PC-3 (cell line): ENCODE measurements around the gene SCGN.
A peak's percentile ranks its signal among the peaks of the same experiment; 100 is the strongest.

Experiments
- EZH2 ChIP-seq: fragments of 300-600 bp; sonication (generic); IDR thresholded peaks from one replicate; pipeline ENCODE4 v1.6.1; 2017; ENCODE audit warnings: antibody characterized with exemption, mild to moderate bottlenecking, low read length; ENCODE audit not compliant: unreplicated experiment
- EZH2phosphoT487 ChIP-seq: fragments of 300-600 bp; sonication (generic); IDR thresholded peaks from 2 replicates; pipeline ENCODE4 v1.6.1; 2018; ENCODE audit warnings: mild to moderate bottlenecking, antibody characterized with exemption, low read length, borderline replicate concordance
- TF ChIP-seq, protein P1 (sequence below): fragments of 300-600 bp; sonication (generic); conservative IDR thresholded peaks from 2 replicates; pipeline ENCODE4 v1.5.1; 2017; ENCODE audit warnings: antibody characterized with exemption, low read depth, mild to moderate bottlenecking, low read length

DNA sequence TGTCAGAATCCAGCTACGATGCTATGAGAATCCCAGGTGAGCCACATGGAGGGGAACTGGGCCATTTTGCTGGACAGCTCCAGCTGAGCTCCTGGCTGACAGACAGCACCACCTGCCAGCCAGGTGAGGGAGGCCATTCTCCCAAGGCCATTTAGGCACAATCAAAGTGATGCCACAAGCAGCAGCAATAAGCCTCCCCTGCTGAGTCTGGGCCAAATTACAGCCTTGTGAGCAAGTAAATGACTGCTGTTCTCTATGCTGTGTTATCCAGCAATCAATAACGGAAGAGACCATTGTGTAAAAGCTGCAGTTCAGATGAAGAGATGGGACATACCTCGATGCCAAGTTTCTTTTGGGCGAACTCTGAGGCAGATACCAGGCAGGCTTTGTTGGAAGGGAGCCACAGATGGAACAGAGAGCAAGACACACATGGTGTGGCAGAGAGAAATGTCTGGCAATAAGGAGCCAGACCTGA is 14.0 kb upstream of the SCGN start:
- TF ChIP-seq EZH2phosphoT487: no peak
- TF ChIP-seq, protein P1, sequence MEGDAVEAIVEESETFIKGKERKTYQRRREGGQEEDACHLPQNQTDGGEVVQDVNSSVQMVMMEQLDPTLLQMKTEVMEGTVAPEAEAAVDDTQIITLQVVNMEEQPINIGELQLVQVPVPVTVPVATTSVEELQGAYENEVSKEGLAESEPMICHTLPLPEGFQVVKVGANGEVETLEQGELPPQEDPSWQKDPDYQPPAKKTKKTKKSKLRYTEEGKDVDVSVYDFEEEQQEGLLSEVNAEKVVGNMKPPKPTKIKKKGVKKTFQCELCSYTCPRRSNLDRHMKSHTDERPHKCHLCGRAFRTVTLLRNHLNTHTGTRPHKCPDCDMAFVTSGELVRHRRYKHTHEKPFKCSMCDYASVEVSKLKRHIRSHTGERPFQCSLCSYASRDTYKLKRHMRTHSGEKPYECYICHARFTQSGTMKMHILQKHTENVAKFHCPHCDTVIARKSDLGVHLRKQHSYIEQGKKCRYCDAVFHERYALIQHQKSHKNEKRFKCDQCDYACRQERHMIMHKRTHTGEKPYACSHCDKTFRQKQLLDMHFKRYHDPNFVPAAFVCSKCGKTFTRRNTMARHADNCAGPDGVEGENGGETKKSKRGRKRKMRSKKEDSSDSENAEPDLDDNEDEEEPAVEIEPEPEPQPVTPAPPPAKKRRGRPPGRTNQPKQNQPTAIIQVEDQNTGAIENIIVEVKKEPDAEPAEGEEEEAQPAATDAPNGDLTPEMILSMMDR: peak; percentile 34; the same call in 1 of the 2 replicates
- no peak for TF ChIP-seq EZH2
